ENCODE data around the gene CNNM4.
A peak's percentile ranks its signal among the peaks of the same experiment; 100 is the strongest.

CNNM4 gene

GRCh38 chr2:96809951-96810782, 49.5 kb downstream of the CNNM4 start:
- no peaks in the 10 kb centered on the region for H3K9me3 ChIP-seq (ENCODE audit: insufficient read depth, low read length)
- TF ChIP-seq ZNF274 (IDR thresholded peaks at IDR 0.05; ENCODE audit: low read depth, low read length) (no peak), YY1 (IDR thresholded peaks at IDR 0.05; ENCODE audit: insufficient read depth, insufficient read length) (no peak)
- H3K4me3 ChIP-seq (ENCODE audit: insufficient read length, low read depth), result no peak overlapping the region
- peaks cover 35% of the 10 kb centered on the region for H3K36me3 ChIP-seq (ENCODE audit: insufficient read depth, insufficient read length, low read length)
- H3K9ac ChIP-seq (ENCODE audit: insufficient read length, low read depth), result no peak overlapping the region
- H3K27me3 ChIP-seq (ENCODE audit: insufficient read depth, insufficient read length), result peaks cover 4% of the 10 kb centered on the region
- DNase-seq (ENCODE audit: low read depth, low spot score), result no peak
- no peaks in the 10 kb centered on the region for H3K4me1 ChIP-seq (ENCODE audit: insufficient read depth, insufficient read length)

GRCh38 chr2:96810783-96811192, 50.1 kb downstream of the CNNM4 start:
- Histone ChIP-seq H3K27me3 (ENCODE audit: insufficient read depth, insufficient read length) (peaks cover 9% of the 10 kb centered on the region), H3K4me3 (ENCODE audit: insufficient read length, low read depth) (no peak overlapping the region), H3K4me1 (ENCODE audit: insufficient read depth, insufficient read length) (no peaks in the 10 kb centered on the region), H3K36me3 (ENCODE audit: insufficient read depth, insufficient read length, low read length) (peaks cover 35% of the 10 kb centered on the region), H3K9ac (ENCODE audit: insufficient read length, low read depth) (no peak overlapping the region), H3K9me3 (ENCODE audit: insufficient read depth, low read length) (no peaks in the 10 kb centered on the region)
- DNase-seq (ENCODE audit: low read depth, low spot score), result no peak
- no peak for TF ChIP-seq YY1 (IDR thresholded peaks at IDR 0.05; ENCODE audit: insufficient read depth, insufficient read length)
- no peak for TF ChIP-seq ZNF274 (IDR thresholded peaks at IDR 0.05; ENCODE audit: low read depth, low read length)
- TF ChIP-seq SUZ12 (IDR thresholded peaks at IDR 0.05; ENCODE audit: extremely low read depth, insufficient read depth, insufficient read length), result no peak

GRCh38 chr2:96811917-96812316, 51.2 kb downstream of the CNNM4 start:
- TF ChIP-seq YY1 (IDR thresholded peaks at IDR 0.05; ENCODE audit: insufficient read depth, insufficient read length), result no peak
- no peak for TF ChIP-seq ZNF274 (IDR thresholded peaks at IDR 0.05; ENCODE audit: low read depth, low read length)
- TF ChIP-seq SUZ12 (IDR thresholded peaks at IDR 0.05; ENCODE audit: extremely low read depth, insufficient read depth, insufficient read length), result no peak
- Histone ChIP-seq H3K27me3 (ENCODE audit: insufficient read depth, insufficient read length) (peaks cover 9% of the 10 kb centered on the region), H3K9ac (ENCODE audit: insufficient read length, low read depth) (no peak overlapping the region), H3K9me3 (ENCODE audit: insufficient read depth, low read length) (no peaks in the 10 kb centered on the region), H3K4me1 (ENCODE audit: insufficient read depth, insufficient read length) (no peaks in the 10 kb centered on the region), H3K36me3 (ENCODE audit: insufficient read depth, insufficient read length, low read length) (peaks cover 35% of the 10 kb centered on the region), H3K4me3 (ENCODE audit: insufficient read length, low read depth) (no peak overlapping the region)
- DNase-seq (ENCODE audit: low read depth, low spot score), result no peak

- TF ChIP-seq YY1 (IDR thresholded peaks at IDR 0.05; ENCODE audit: insufficient read depth, insufficient read length) (no peak), SUZ12 (IDR thresholded peaks at IDR 0.05; ENCODE audit: extremely low read depth, insufficient read depth, insufficient read length) (no peak), ZNF274 (IDR thresholded peaks at IDR 0.05; ENCODE audit: low read depth, low read length) (no peak)
- DNase-seq (ENCODE audit: low read depth, low spot score), result no peak
Observed at GRCh38 chr2:96813656-96814055, 53.0 kb downstream of the CNNM4 start.

GRCh38 chr2:96815326-96816126, 54.8 kb downstream of the CNNM4 start:
- Histone ChIP-seq H3K36me3 (ENCODE audit: insufficient read depth, insufficient read length, low read length) (peaks cover 26% of the 10 kb centered on the region), H3K9me3 (ENCODE audit: insufficient read depth, low read length) (no peaks in the 10 kb centered on the region), H3K9ac (ENCODE audit: insufficient read length, low read depth) (peak overlapping the region; percentile 70), H3K27me3 (ENCODE audit: insufficient read depth, insufficient read length) (peaks cover 21% of the 10 kb centered on the region), H3K4me3 (ENCODE audit: insufficient read length, low read depth) (peak overlapping the region; percentile 56), H3K4me1 (ENCODE audit: insufficient read depth, insufficient read length) (peaks cover 11% of the 10 kb centered on the region)
- no peak for TF ChIP-seq SUZ12 (IDR thresholded peaks at IDR 0.05; ENCODE audit: extremely low read depth, insufficient read depth, insufficient read length)
- TF ChIP-seq ZNF274 (IDR thresholded peaks at IDR 0.05; ENCODE audit: low read depth, low read length), result no peak
- no peak for TF ChIP-seq YY1 (IDR thresholded peaks at IDR 0.05; ENCODE audit: insufficient read depth, insufficient read length)
- DNase-seq (ENCODE audit: low read depth, low spot score), result no peak

More at GRCh38 chr2:96813656-96814055, 53.0 kb downstream of the CNNM4 start:
- peaks cover 4% of the 10 kb centered on the region for H3K4me1 ChIP-seq (ENCODE audit: insufficient read depth, insufficient read length)
- H3K4me3 ChIP-seq (ENCODE audit: insufficient read length, low read depth), result no peak overlapping the region
- H3K9ac ChIP-seq (ENCODE audit: insufficient read length, low read depth), result no peak overlapping the region
- peaks cover 21% of the 10 kb centered on the region for H3K27me3 ChIP-seq (ENCODE audit: insufficient read depth, insufficient read length)
- no peaks in the 10 kb centered on the region for H3K9me3 ChIP-seq (ENCODE audit: insufficient read depth, low read length)
- H3K36me3 ChIP-seq (ENCODE audit: insufficient read depth, insufficient read length, low read length), result peaks cover 35% of the 10 kb centered on the region

GRCh38 chr2:96816127-96816835, 55.6 kb downstream of the CNNM4 start, which contains the start of gene CNNM3:
Gene CNNM3 (plus strand): TSS chr2:96816268. CDS start chr2:96816278, 10 bp downstream.
- H3K36me3 ChIP-seq (ENCODE audit: insufficient read depth, insufficient read length, low read length), result peaks cover 21% of the 10 kb centered on the region
- peaks cover 21% of the 10 kb centered on the region for H3K27me3 ChIP-seq (ENCODE audit: insufficient read depth, insufficient read length)
- H3K9me3 ChIP-seq (ENCODE audit: insufficient read depth, low read length), result no peaks in the 10 kb centered on the region
- H3K9ac ChIP-seq (ENCODE audit: insufficient read length, low read depth), result peak within 1 kb of the TSS; percentile 97
- peak within 1 kb of the TSS; percentile 83 for H3K4me3 ChIP-seq (ENCODE audit: insufficient read length, low read depth)
- peaks cover 11% of the 10 kb centered on the region for H3K4me1 ChIP-seq (ENCODE audit: insufficient read depth, insufficient read length)
- no peak for TF ChIP-seq SUZ12 (IDR thresholded peaks at IDR 0.05; ENCODE audit: extremely low read depth, insufficient read depth, insufficient read length)
- TF ChIP-seq ZNF274 (IDR thresholded peaks at IDR 0.05; ENCODE audit: low read depth, low read length), result no peak
- no peak for TF ChIP-seq YY1 (IDR thresholded peaks at IDR 0.05; ENCODE audit: insufficient read depth, insufficient read length)
- DNase-seq (ENCODE audit: low read depth, low spot score), result peak; percentile 94

Data from NT2/D1 (cell line).